NB4 (cell line): Measurements from ENCODE around the gene KARS1.

Experiments
- MYC ChIP-seq: IDR thresholded peaks from 2 replicates; pipeline ENCODE4 v1.6.1; 2011; ENCODE audit warnings: low read depth, low read length
- POLR2A ChIP-seq: IDR thresholded peaks from 2 replicates; pipeline ENCODE4 v1.6.1; 2011; ENCODE audit warnings: mild to moderate bottlenecking; ENCODE audit not compliant: insufficient read length; ENCODE audit errors: extremely low read depth
- TF ChIP-seq, protein P1 (sequence below): IDR thresholded peaks from one replicate; pipeline ENCODE4 v1.5.1; 2012; ENCODE audit warnings: low read depth, low read length
- TF ChIP-seq, protein P2 (sequence below): IDR thresholded peaks from 2 replicates; pipeline ENCODE4 v1.6.1; 2011; ENCODE audit warnings: low read depth, low read length

DNA sequence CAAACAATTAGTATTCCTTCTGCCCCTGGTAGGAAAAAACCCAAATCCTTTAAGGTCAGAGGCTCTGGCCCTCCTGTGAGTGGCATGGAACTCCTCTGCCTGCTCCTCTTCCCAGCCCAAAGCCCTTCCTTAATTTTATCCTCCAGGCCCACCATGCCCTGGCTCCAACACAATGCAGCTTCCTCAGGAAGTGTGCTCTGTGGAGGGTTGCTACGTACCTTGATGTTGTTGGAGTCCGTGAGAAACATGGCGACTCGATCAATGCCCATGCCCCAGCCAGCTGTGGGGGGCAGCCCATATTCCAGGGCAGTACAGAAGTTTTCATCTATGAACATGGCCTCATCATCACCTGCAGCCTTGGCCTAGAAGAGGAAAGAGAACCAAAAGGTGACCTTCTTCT, 19.1 kb downstream of the KARS1 start:
- TF ChIP-seq POLR2A (no peak), MYC (no peak)
- TF ChIP-seq, protein P1, sequence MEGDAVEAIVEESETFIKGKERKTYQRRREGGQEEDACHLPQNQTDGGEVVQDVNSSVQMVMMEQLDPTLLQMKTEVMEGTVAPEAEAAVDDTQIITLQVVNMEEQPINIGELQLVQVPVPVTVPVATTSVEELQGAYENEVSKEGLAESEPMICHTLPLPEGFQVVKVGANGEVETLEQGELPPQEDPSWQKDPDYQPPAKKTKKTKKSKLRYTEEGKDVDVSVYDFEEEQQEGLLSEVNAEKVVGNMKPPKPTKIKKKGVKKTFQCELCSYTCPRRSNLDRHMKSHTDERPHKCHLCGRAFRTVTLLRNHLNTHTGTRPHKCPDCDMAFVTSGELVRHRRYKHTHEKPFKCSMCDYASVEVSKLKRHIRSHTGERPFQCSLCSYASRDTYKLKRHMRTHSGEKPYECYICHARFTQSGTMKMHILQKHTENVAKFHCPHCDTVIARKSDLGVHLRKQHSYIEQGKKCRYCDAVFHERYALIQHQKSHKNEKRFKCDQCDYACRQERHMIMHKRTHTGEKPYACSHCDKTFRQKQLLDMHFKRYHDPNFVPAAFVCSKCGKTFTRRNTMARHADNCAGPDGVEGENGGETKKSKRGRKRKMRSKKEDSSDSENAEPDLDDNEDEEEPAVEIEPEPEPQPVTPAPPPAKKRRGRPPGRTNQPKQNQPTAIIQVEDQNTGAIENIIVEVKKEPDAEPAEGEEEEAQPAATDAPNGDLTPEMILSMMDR: no peak
- TF ChIP-seq, protein P2, sequence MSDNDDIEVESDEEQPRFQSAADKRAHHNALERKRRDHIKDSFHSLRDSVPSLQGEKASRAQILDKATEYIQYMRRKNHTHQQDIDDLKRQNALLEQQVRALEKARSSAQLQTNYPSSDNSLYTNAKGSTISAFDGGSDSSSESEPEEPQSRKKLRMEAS: no peak
